ENCODE measurements around the gene PHF10. TPM values are rescaled to one million over a fixed set of nuclear protein-coding genes. Genes with fewer than 3 reads are reported as not detected.
A peak's percentile ranks its signal among the peaks of the same experiment; 100 is the strongest.

The PHF10 gene
- total RNA-seq, 2 experiments from 2014 or later = 72.9 to 74.2 TPM

DNA sequence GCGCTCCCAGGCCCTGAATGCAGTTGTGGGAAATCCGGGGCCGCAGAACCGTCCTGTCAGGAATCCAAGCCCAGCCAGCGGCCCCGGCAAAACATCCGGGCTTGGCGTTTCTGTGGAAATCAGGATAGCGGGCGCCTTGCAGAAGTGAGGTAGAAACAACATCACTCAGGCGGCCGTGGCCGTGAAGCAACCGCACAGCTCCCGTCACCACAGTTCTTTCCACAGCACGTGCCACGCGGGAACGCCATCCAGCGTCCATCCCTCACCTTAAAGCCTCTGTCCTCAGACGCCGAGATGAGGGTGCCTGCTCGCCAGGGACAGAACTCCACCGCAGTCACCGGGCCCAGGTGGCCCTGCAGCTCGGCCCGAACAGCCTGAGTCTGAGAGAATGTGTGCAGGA, 56.6 kb downstream of the PHF10 start:
- Mint-ChIP-seq H3K36me3 (ENCODE audit: low read depth) (peaks cover 32% of the 10 kb centered on the region), H3K4me1 (ENCODE audit: low read depth) (peaks cover 4% of the 10 kb centered on the region), H3K27me3 (ENCODE audit: low read depth) (no peaks in the 10 kb centered on the region), H3K27ac (no peak overlapping the region), H3K9me3 (no peaks in the 10 kb centered on the region), H3K4me3 (no peak overlapping the region)
- DNase-seq = no peak
- intact Hi-C loops (cut with micrococcal nuclease) = no loop called here
- CTCF ChIA-PET = no interaction called here

DNA sequence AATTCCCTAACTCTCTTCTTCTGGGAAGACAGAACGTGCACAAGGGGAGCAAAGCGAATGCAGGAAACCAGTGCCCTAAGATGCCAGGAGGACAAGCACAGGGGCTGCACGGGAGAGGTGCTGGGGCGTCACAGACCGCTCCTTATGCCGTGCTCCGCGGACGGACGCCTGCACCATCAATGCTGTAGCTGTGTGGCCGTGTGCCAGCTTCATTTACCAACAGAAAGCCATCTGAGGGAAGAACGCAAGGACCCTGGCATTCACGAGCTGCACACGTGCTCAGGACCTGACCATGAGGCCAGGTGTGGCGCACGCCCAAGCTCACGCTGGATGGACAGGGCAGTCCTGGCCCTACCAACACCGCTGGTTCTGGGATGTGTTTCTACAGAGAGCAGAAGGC, 57.9 kb downstream of the PHF10 start:
- Mint-ChIP-seq H3K36me3 (ENCODE audit: low read depth) (peaks cover 29% of the 10 kb centered on the region), H3K4me3 (no peak overlapping the region), H3K27me3 (ENCODE audit: low read depth) (no peaks in the 10 kb centered on the region), H3K4me1 (ENCODE audit: low read depth) (peaks cover 4% of the 10 kb centered on the region), H3K9me3 (no peaks in the 10 kb centered on the region), H3K27ac (no peak overlapping the region)
- intact Hi-C loops (cut with micrococcal nuclease) = no loop called here
- DNase-seq = no peak
- CTCF ChIA-PET = no interaction called here

DNA sequence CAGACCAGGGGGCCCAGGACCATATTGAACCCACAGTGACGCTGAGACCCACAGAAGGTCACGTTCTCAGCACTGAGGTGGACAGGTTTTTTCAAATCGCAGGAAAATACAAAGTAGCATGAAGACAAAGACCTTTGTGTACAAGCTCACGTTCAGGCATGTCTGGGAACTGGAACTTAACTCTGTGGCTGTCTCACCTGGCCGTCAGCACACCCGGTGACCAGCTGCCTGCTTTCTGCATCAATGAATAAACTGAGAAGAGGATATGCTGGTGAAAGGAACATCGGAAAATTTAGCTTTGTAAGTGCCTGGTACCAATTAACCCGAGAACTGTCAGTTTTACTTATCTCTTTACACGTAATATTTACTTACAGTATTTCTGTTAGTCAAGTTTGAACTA, 59.0 kb downstream of the PHF10 start:
- intact Hi-C loops (cut with micrococcal nuclease) = no loop called here
- peaks cover 4% of the 10 kb centered on the region for H3K4me1 Mint-ChIP-seq (ENCODE audit: low read depth)
- H3K36me3 Mint-ChIP-seq (ENCODE audit: low read depth) = peaks cover 27% of the 10 kb centered on the region
- no peaks in the 10 kb centered on the region for H3K27me3 Mint-ChIP-seq (ENCODE audit: low read depth)
- H3K27ac Mint-ChIP-seq = no peak overlapping the region
- DNase-seq = no peak
- CTCF ChIA-PET = no interaction called here
- no peaks in the 10 kb centered on the region for H3K9me3 Mint-ChIP-seq
- no peak overlapping the region for H3K4me3 Mint-ChIP-seq

DNA sequence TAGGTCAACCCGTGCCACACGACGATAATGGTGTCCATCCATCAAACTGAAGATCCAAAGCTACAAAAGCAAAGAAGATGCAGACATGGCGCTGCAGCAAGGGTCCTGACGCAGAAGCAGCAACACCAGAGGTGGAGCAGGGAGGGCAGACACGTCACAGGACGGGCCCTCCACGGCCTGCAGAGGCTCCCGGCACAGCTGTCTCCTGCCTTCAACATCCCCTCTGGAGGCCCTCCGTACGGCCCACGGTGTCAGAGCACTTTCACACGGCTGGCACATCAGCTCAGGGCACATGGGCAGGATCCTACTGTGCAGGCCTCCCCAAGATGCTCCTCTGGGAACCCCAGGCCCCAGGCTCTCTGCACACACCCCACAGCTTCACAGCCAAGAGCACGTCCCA, 60.1 kb downstream of the PHF10 start:
- Mint-ChIP-seq H3K27ac (no peak overlapping the region), H3K36me3 (ENCODE audit: low read depth) (peaks cover 30% of the 10 kb centered on the region), H3K27me3 (ENCODE audit: low read depth) (no peaks in the 10 kb centered on the region), H3K9me3 (no peaks in the 10 kb centered on the region), H3K4me3 (no peak overlapping the region), H3K4me1 (ENCODE audit: low read depth) (no peaks in the 10 kb centered on the region)
- CTCF ChIA-PET = no interaction called here
- intact Hi-C loops (cut with micrococcal nuclease) = no loop called here
- no peak for DNase-seq

- CTCF ChIA-PET = no interaction called here
- Mint-ChIP-seq H3K4me3 (no peak overlapping the region), H3K4me1 (ENCODE audit: low read depth) (no peaks in the 10 kb centered on the region), H3K9me3 (no peaks in the 10 kb centered on the region), H3K27me3 (ENCODE audit: low read depth) (no peaks in the 10 kb centered on the region), H3K27ac (no peak overlapping the region), H3K36me3 (ENCODE audit: low read depth) (peaks cover 27% of the 10 kb centered on the region)
- DNase-seq = no peak
- intact Hi-C loops (cut with micrococcal nuclease) = no loop called here
Observed at GRCh38 chr6:169663468-169663867, 60.8 kb downstream of the PHF10 start.

DNA sequence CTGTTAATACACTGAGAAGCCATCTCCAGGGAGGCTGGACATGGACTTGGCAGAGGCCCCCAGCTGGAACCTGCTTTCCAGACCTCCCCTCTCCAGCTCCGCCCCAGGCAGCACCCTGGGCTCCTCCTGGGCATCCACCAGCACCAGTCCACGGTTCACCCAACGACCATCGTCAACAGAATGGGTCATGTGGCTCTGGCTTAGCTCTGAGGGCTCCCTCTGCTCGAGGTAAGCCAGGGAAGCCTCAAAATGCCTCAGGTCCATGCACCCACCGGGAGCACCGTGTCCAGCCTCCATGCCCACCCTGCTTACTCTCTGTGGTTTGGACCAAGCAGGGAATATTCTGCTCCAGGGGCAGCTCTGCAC, 62.9 kb downstream of the PHF10 start:
- peaks cover 27% of the 10 kb centered on the region for H3K36me3 Mint-ChIP-seq (ENCODE audit: low read depth)
- DNase-seq = no peak
- no peaks in the 10 kb centered on the region for H3K9me3 Mint-ChIP-seq
- no peaks in the 10 kb centered on the region for H3K4me1 Mint-ChIP-seq (ENCODE audit: low read depth)
- CTCF ChIA-PET = no interaction called here
- H3K27ac Mint-ChIP-seq = no peak overlapping the region
- intact Hi-C loops (cut with micrococcal nuclease) = no loop called here
- H3K27me3 Mint-ChIP-seq (ENCODE audit: low read depth) = no peaks in the 10 kb centered on the region
- no peak overlapping the region for H3K4me3 Mint-ChIP-seq

DNA sequence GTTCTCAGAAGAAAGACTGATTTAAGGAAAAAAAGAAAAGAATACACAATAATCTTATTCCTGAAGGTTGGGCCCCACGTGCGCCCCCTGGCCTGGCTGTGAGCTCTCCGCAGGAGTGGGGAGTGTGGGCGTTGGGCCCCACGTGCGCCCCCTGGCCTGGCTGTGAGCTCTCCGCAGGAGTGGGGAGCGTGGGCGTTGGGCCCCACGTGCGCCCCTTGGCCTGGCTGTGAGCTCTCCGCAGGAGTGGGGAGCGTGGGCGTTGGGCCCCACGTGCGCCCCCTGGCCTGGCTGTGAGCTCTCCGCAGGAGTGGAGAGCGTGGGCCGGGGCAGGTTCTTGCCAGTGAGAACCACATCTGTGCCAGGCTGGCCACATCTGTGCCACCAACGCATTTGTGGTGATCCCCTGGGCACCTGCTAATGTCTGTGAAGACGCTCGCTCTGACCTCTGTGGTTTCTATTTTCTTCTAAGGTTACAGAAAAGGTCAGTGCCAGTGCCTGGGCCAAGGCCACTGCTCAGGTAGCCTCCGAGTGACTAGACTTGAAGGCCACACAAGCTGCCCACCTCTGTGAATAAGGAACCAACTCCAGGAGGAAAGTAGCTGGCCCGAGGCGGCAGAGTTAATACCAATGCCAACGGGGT, 63.4 kb downstream of the PHF10 start:
- Mint-ChIP-seq H3K4me3 (no peak overlapping the region), H3K36me3 (ENCODE audit: low read depth) (peaks cover 28% of the 10 kb centered on the region), H3K9me3 (no peaks in the 10 kb centered on the region), H3K27me3 (ENCODE audit: low read depth) (no peaks in the 10 kb centered on the region), H3K4me1 (ENCODE audit: low read depth) (no peaks in the 10 kb centered on the region), H3K27ac (no peak overlapping the region)
- intact Hi-C loops (cut with micrococcal nuclease) = no loop called here
- CTCF ChIA-PET = no interaction called here
- DNase-seq = no peak

DNA sequence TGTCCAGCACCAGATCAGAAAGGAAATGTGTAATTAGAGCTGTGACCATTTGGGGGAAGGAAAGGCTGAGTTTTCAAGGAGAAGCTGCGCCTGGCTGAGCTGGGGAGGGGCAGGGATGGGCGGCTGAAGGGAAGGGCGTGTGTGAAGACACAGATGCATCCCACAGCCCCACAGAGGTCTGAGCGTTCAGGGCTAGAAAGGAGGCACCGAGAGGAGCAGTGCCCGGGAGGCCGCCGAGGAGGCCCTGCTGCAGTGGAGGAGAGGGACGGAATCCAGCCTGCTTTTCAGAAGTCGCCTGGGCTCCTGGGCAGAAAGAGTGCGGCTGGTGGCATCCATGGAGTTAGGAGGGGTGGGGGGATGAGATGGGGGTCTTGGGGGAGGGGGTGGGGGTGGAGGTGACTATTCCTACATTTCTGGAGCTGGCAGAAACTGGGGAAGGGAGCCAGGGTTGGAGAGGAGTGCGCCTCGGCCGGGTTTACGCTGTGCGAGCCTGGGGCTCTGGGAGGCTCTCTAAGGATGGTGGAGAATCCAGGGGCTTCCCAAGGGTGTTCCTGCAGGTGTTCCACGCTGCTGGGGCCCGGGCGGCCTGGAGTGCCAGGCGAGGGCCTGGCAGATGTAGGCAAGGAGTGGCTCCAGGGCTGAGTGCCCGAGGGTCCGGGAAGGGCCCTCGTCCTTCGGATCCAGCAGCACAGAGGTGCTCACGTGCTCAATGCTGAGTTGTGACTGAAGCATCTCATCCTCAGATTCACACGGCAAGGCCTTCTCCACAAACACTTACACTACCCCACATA, 64.3 kb downstream of the PHF10 start:
- no peak for DNase-seq
- intact Hi-C loops (cut with micrococcal nuclease) = loop anchor here (10.0 kb wide), 1 partner anchor 765 kb away; no protein-coding TSS in a partner anchor
- Mint-ChIP-seq H3K4me3 (no peak overlapping the region), H3K27ac (no peak overlapping the region), H3K9me3 (no peaks in the 10 kb centered on the region), H3K27me3 (ENCODE audit: low read depth) (no peaks in the 10 kb centered on the region), H3K36me3 (ENCODE audit: low read depth) (peaks cover 28% of the 10 kb centered on the region), H3K4me1 (ENCODE audit: low read depth) (no peaks in the 10 kb centered on the region)
- CTCF ChIA-PET = no interaction called here

GRCh38 chr6:169657284-169657610, 67.1 kb downstream of the PHF10 start:
- no peak for DNase-seq
- no peaks in the 10 kb centered on the region for H3K9me3 Mint-ChIP-seq
- CTCF ChIA-PET = no interaction called here
- no peak overlapping the region for H3K4me3 Mint-ChIP-seq
- intact Hi-C loops (cut with micrococcal nuclease) = loop anchor here (10.0 kb wide), 1 partner anchor 762 kb away; no protein-coding TSS in a partner anchor
- H3K27ac Mint-ChIP-seq = no peak overlapping the region
- peaks cover 3% of the 10 kb centered on the region for H3K4me1 Mint-ChIP-seq (ENCODE audit: low read depth)
- peaks cover 17% of the 10 kb centered on the region for H3K36me3 Mint-ChIP-seq (ENCODE audit: low read depth)
- no peaks in the 10 kb centered on the region for H3K27me3 Mint-ChIP-seq (ENCODE audit: low read depth)

DNA sequence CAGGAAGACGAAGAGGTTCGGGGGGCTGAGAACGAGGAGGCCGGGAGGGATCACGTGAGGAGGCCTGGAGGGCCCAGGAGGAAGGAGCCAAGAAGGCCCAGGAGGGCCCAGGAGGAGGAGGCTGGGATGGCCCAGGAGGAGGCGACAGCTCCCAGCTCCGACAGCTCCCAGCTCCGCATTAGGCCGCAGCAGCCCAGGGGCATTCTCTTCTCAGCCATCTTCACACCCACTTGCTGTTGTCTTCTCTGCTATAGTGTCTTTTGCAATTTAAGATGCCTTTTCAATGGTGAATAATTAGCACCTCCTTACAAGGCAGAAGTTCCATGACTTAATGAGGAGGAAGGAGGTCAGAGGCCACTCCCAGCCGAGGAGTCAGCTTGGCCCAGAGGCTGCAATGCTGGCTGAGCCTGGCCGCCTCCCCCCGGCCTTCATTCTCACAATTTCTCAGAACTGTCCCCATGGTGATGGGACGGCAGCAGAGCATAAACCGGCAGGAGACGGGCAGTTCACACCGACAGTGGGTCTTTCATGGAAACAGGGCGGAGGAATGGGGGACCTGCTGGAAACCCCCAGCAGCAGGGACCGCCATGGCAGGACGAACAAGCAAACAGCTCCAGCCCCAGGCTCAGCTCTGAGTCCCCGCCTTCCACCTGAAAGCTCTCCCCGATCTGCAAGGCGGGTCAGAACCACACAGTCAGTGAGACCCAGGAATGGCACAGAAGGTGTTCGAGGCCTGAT, 67.6 kb downstream of the PHF10 start:
- DNase-seq = no peak
- H3K9me3 Mint-ChIP-seq = no peaks in the 10 kb centered on the region
- H3K4me1 Mint-ChIP-seq (ENCODE audit: low read depth) = peaks cover 3% of the 10 kb centered on the region
- CTCF ChIA-PET = no interaction called here
- H3K27ac Mint-ChIP-seq = no peak overlapping the region
- H3K27me3 Mint-ChIP-seq (ENCODE audit: low read depth) = no peaks in the 10 kb centered on the region
- no peak overlapping the region for H3K4me3 Mint-ChIP-seq
- intact Hi-C loops (cut with micrococcal nuclease) = loop anchor here (10.0 kb wide), 1 partner anchor 762 kb away; no protein-coding TSS in a partner anchor
- peaks cover 16% of the 10 kb centered on the region for H3K36me3 Mint-ChIP-seq (ENCODE audit: low read depth)

DNA sequence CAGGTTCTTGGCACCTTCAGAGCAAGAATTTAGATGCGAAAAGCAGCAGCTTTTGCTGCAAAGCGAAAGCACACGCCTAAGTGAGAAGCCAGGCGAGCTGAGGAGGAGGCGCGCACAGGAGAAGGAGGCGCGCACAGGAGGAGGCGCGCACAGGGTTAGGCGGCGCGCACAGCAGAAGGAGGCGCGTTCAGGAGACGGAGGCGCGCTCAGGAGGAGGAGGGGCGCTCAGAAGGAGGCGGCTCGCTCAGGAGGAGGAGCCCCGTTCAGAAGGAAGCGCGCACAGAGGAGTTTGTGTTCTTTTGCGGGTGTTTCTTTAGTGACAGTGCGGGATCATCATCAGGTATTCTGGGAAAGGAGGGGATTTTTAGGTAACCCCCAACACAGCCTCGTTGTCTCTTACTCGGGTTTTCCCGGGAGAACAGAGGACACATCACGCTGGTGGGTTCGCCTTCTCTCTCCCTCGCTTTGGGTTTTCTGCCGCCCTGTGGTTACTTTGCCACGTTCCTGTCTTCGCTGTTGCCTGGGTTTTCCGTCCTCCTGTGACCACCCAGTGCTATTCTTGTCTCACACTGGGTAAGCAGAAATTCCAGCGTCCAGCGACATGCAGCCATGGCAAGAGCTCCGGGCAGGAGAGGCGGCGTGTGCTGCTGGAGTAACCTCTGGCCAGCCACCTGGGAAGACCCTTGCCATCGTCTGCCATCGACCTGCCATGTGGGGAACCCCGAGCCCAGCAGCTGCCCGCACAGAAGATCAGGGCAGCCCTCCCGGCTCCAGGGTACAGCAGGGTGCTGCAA, 69.5 kb downstream of the PHF10 start:
- DNase-seq = peak; percentile 68
- Mint-ChIP-seq H3K36me3 (ENCODE audit: low read depth) (peaks cover 15% of the 10 kb centered on the region), H3K4me1 (ENCODE audit: low read depth) (peaks cover 3% of the 10 kb centered on the region), H3K4me3 (peak overlapping the region; percentile 79), H3K27me3 (ENCODE audit: low read depth) (no peaks in the 10 kb centered on the region), H3K9me3 (no peaks in the 10 kb centered on the region), H3K27ac (peak overlapping the region; percentile 25)
- intact Hi-C loops (cut with micrococcal nuclease) = loop anchor here (1.0 to 10.0 kb wide), 4 partner anchors 98 to 760 kb away; no protein-coding TSS in a partner anchor
- CTCF ChIA-PET = interaction anchor here (0.5 kb wide), 1 partner anchor 59 kb away, joined by 4 read pairs; no protein-coding TSS in a partner anchor

Measured in activated naive CD4-positive, alpha-beta T cell treated with anti-CD3 and anti-CD28 coated beads for 36 hours (primary cell).